IPS DF 6.9 (cell line): ENCODE data around the gene PGRMC1.
"Not testable (repeated sequence)": the region's sequence is repeated elsewhere in the genome, so short reads cannot be mapped to it uniquely, and the experiment has no call there.

ENCODE experiments used
- DNase-seq: peaks from one replicate; pipeline ENCODE4 v3.0.0-alpha.2; 2013; ENCODE audit warnings: low read depth, low spot score
- H3K27ac ChIP-seq: one replicate; pipeline ENCODE4 v1.5.1; 2013; ENCODE audit warnings: low read length, control low read depth
- H3K27me3 ChIP-seq: 2 replicates; pipeline ENCODE4 v1.6.1; 2013; ENCODE audit warnings: mild to moderate bottlenecking, low read length; ENCODE audit not compliant: control insufficient read depth, insufficient read depth
- H3K36me3 ChIP-seq: 2 replicates; pipeline ENCODE4 v1.6.1; 2013; ENCODE audit warnings: low read length; ENCODE audit not compliant: control insufficient read depth, insufficient read depth
- H3K4me1 ChIP-seq: 2 replicates; pipeline ENCODE4 v1.6.1; 2013; ENCODE audit warnings: low read length; ENCODE audit not compliant: control insufficient read depth, insufficient read depth
- H3K4me3 ChIP-seq: 2 replicates; pipeline ENCODE4 v1.5.1; 2013; ENCODE audit warnings: mild to moderate bottlenecking, low read length
- H3K9me3 ChIP-seq: 2 replicates; pipeline ENCODE4 v1.6.1; 2013; ENCODE audit warnings: low read length, inconsistent platforms; ENCODE audit not compliant: control insufficient read depth, insufficient read depth
- WGBS: extraction: QIAGEN DNeasy Blood & Tissue Kit; methylation state at CpG from one replicate; pipeline ENCODE4 v1.1.7; 2013; ENCODE audit warnings: mixed read lengths, missing lambda C conversion rate; ENCODE audit not compliant: insufficient read length, insufficient coverage; 5-methylcytosine and 5-hydroxymethylcytosine counted together

PGRMC1 gene

DNA sequence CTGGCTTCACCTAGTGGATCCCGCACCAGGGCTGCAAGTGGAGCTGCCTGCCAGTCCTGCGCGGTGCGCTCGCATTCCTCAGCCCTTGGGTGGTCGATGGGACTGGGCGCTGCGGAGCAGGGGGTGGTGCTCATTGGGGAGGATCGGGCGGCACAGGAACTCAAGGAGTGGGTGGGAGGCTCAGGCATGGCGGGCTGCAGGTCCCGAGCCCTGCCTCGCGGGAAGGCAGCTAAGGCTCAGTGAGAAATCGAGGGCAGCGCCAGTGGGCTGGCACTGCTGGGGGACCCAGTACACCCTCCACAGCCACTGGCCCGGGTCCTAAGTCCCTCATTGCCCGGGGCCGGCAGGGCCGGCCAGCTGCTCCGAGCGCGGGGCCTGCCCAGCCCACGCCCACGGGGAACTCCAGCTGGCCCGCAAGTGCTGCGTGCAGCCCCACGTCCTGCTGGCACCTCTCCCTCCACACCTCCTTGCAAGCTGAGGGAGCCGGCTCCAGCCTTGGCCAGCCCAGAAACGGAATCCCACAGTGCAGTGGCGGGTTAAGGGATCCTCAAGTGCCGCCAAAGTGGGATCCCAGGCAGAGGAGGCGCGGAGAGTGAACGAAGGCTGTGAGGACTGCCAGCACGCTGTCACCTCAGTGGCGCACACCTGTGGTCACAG lies 27.6 kb upstream of the PGRMC1 start:
- H3K27me3 ChIP-seq: no peaks in the 10 kb centered on the region
- no peaks in the 10 kb centered on the region for H3K36me3 ChIP-seq
- DNase-seq: no peak
- no peak overlapping the region for H3K27ac ChIP-seq
- no peaks in the 10 kb centered on the region for H3K9me3 ChIP-seq
- whole genome bisulfite sequencing: no CpG with 5 or more reads among the region's 37 CpGs
- H3K4me3 ChIP-seq: no peak overlapping the region
- H3K4me1 ChIP-seq: no peaks in the 10 kb centered on the region

DNA sequence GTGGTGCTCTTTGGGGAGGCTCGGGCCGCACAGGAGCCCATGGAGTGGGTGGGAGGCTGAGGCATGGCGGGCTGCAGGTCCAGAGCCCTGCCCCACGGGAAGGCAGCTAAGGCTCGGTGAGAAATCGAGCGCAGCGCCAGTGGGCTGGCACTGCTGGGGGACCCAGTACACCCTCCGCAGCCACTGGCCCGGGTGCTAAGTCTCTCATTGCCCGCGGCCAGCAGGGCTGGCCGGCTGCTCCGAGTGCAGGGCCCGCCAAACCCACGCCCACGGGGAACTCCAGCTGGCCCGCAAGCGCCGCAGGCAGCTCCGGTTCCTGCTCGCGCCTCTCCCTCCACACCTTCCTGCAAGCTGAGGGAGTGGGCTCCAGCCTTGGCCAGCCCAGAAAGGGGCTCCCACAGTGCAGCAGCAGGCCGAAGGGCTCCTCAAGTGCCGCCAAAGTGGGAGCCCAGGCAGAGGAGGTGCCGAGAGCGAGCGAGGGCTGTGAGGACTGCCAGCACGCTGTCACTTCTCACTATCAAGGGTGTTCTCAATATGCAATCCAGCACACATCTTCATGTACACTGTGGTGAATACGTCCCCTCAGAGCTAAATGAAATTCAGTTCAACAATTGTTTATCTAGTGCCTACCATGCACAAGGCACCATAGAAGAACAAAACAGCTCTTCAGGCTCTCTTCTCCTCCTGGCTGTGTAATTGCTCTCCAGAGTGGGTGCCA lies 25.0 kb upstream of the PGRMC1 start:
- H3K27ac ChIP-seq, H3K4me3 ChIP-seq, H3K4me1 ChIP-seq, H3K9me3 ChIP-seq, H3K27me3 ChIP-seq, DNase-seq, H3K36me3 ChIP-seq: not testable (repeated sequence)
- no CpG with 5 or more reads among the region's 30 CpGs for WGBS

DNA sequence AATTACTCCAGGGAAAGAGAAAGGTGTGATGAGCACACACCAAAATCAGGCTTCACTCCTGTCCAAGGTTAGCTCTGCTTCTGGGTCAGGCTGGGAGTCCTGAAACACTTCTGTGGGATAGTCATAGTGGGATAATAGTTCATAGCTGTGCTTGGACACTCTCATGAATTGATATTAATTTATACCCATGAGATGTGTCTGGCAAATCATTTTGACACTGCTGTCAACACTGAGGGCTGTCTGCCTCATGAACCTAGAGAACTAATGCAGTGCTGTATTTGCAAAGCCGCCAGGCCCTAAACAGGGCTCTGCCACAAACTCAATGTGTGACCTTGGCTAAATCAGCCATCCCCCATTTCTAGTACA lies 24.5 kb upstream of the PGRMC1 start:
- no peaks in the 10 kb centered on the region for H3K4me1 ChIP-seq
- no peak overlapping the region for H3K27ac ChIP-seq
- no peaks in the 10 kb centered on the region for H3K36me3 ChIP-seq
- DNase-seq: no peak
- WGBS: no CpG with 5 or more reads among the region's 1 CpG
- no peaks in the 10 kb centered on the region for H3K9me3 ChIP-seq
- H3K4me3 ChIP-seq: no peak overlapping the region
- H3K27me3 ChIP-seq: no peaks in the 10 kb centered on the region

DNA sequence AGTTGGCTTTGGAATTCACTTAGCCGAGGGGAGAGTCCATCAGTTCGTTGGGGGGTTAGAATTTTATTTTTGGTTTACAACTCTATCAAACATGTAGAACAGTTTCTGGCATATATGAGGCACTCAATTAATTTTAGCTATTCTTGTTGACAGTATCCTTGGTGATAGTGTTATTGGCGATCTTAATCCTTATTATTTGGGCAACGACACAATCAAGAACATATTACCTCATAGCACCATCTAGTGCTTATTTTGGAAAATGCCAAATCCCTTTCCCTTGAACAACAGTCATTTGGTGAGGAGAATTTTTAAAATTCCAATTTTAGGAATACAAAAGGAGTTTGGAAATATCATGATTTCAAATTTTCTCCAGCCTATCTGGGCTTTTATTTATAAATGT lies 17.9 kb upstream of the PGRMC1 start:
- no peak overlapping the region for H3K27ac ChIP-seq
- no peak overlapping the region for H3K4me3 ChIP-seq
- no peaks in the 10 kb centered on the region for H3K36me3 ChIP-seq
- H3K4me1 ChIP-seq: no peaks in the 10 kb centered on the region
- no peak for DNase-seq
- H3K27me3 ChIP-seq: no peaks in the 10 kb centered on the region
- H3K9me3 ChIP-seq: no peaks in the 10 kb centered on the region
- WGBS: no CpG with 5 or more reads among the region's 4 CpGs

DNA sequence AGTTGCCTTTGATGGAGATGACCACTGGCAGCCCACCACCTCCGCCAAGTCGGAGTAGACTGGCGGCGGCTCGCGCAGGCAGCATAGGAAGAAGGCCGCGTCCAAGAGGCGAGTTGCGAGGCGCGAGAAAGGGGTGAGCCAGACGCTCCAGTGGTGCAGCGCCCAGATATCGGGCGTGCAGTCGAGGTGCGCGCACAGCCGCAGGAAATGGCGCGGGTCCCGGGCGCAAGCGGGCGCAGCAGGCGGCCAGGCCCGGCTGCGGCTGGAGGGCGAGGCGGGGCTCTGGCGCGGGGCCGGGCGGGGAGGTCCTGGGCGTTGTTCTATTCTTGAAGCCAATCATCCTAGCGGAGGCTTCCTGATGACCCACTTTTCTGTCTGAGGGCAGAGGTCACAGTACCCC lies 13.2 kb upstream of the PGRMC1 start:
- Histone ChIP-seq H3K27me3 (no peaks in the 10 kb centered on the region), H3K4me3 (no peak overlapping the region), H3K36me3 (no peaks in the 10 kb centered on the region), H3K27ac (no peak overlapping the region), H3K4me1 (no peaks in the 10 kb centered on the region; the same call in 1 of the 2 replicates), H3K9me3 (no peaks in the 10 kb centered on the region)
- no CpG with 5 or more reads among the region's 37 CpGs for WGBS
- DNase-seq: no peak

DNA sequence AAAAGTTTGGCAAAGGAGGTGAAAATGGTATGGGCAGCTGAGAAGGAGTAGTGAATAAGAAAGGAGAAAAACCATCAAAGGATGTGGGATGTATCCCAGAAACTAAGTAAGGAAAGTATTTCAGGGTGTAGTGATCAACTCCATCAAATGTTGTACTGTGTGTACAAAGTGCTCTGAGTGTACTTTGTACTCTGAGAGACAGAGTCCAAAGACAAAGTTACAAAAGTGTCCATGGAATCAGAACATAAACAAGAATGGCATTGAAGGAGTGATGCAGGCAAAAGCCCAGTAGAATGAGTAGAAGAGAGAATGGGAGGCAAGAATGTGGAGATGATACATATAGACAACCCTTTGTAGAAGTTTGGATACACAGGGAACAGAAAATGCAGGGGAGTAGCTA lies 12.3 kb upstream of the PGRMC1 start:
- Histone ChIP-seq H3K9me3 (no peaks in the 10 kb centered on the region), H3K27ac (no peak overlapping the region), H3K4me3 (no peak overlapping the region), H3K4me1 (no peaks in the 10 kb centered on the region; the same call in 1 of the 2 replicates), H3K36me3 (no peaks in the 10 kb centered on the region), H3K27me3 (no peaks in the 10 kb centered on the region)
- DNase-seq: no peak

DNA sequence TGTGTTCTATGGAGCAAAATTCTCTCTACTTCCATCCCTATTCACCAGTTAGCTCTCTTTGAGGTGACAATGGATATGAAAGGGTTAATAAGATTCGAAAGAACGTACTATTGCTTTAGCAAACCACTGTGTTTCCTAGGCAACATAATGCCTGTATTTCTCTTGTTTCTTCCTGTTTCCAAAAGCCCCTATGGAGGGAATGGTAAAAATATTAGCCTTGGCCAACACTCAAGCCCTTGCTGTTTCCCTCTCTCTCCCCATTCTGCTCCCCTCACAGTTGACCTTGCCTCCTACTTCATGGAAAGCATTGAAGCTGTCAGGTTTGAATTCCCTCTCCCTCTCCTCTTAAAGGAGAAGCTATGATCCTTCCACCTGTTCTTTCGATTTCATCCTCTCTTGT lies 9.6 kb upstream of the PGRMC1 start:
- DNase-seq: no peak
- no peaks in the 10 kb centered on the region for H3K9me3 ChIP-seq
- H3K27ac ChIP-seq: no peak overlapping the region
- no peaks in the 10 kb centered on the region; the same call in 1 of the 2 replicates for H3K4me1 ChIP-seq
- no peaks in the 10 kb centered on the region for H3K27me3 ChIP-seq
- no peaks in the 10 kb centered on the region for H3K36me3 ChIP-seq
- no CpG with 5 or more reads among the region's 3 CpGs for WGBS
- no peak overlapping the region for H3K4me3 ChIP-seq

DNA sequence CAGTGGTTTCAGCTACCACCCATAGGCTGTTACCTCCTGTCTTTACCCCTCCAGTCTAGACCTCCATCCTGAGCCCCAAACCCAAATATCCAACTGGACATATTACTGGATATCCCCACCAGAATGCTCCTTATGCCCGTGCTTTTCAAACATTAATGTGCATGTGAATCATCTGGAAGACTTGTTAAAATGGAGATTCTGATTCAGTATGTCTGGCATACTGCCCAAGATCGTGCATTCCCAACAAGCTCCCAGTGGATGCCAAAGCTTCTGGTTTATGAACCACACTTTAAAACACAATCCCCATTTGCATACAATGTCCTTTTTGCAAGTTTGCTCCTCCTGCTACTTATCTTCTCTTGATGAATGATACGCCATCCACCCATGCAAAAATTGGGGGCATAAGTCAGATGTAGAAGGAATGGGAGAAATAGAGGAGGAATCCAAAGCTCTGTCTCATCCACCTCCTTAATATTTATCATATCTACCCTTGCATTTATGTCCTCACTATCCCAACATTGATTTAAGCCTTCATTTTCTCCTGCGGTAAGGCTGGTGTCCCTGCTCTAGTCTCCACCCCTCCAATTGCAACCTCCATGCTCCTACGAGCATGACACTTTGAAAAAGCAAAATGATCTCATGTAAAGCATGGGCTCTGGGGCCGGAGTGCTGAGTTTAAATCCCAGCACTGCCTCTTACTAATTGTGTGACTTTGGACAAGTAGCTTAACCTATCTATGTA lies 7.4 kb upstream of the PGRMC1 start:
- DNase-seq: no peak
- no peaks in the 10 kb centered on the region for H3K9me3 ChIP-seq
- no peak overlapping the region for H3K4me3 ChIP-seq
- H3K27me3 ChIP-seq: no peaks in the 10 kb centered on the region
- H3K36me3 ChIP-seq: no peaks in the 10 kb centered on the region
- no CpG with 5 or more reads among the region's 6 CpGs for WGBS
- no peak overlapping the region for H3K27ac ChIP-seq
- H3K4me1 ChIP-seq: no peaks in the 10 kb centered on the region; the same call in 1 of the 2 replicates

DNA sequence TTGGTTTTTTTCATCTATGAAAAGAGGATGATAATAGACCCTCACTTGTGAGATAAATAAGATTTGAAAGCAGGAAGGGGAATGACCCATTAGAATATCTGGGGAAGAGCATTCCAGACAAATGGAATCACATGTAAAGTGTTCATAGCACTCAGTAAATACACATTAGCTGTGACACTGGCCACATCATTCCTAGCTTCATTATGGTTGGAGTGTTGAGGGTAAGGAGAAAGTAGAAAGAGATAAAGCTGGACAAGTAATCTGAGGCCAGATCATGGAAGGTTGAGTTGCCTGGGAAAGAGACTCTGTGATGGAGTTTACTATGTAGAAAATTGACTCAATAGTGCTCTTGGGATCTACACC lies 6.9 kb upstream of the PGRMC1 start:
- DNase-seq: no peak

DNA sequence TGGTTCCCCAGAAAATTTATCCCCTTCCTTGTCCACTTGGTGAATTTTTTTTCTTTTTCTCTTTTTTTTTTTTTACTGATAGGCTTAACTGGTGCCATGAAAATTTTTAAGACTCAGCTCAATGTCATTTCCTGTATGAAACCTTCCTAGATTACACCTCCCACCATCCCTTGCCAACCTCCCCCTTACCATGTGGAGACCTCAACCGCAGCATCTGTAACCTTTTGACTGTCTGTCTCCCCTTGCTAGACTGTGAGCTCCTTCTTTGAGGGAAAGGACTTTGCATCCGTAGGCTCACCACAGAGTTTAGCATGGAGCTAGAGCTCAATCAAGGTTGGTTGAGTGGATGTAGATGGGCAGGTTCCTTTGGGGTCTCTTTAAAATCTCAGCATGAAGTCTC lies 5.2 kb upstream of the PGRMC1 start:
- no CpG with 5 or more reads among the region's 2 CpGs for WGBS
- no peak for DNase-seq
- no peaks in the 10 kb centered on the region; the same call in 1 of the 2 replicates for H3K4me1 ChIP-seq
- H3K27me3 ChIP-seq: no peaks in the 10 kb centered on the region
- no peak overlapping the region for H3K4me3 ChIP-seq
- no peaks in the 10 kb centered on the region for H3K9me3 ChIP-seq
- no peaks in the 10 kb centered on the region for H3K36me3 ChIP-seq
- no peak overlapping the region for H3K27ac ChIP-seq

More for the DNA sequence above, 6.9 kb upstream of the PGRMC1 start:
- Histone ChIP-seq H3K27ac (no peak overlapping the region), H3K9me3 (no peaks in the 10 kb centered on the region), H3K4me1 (no peaks in the 10 kb centered on the region; the same call in 1 of the 2 replicates), H3K4me3 (no peak overlapping the region), H3K36me3 (no peaks in the 10 kb centered on the region), H3K27me3 (no peaks in the 10 kb centered on the region)
